NCI-H1930 (cell line): ENCODE results near the gene TNN.
A peak's percentile ranks its signal among the peaks of the same experiment; 100 is the strongest.

Source experiments
- DNase-seq, 2 experiments: peaks; one replicate each; lab custom pipeline; 2025; lab: John Stamatoyannopoulos, UW

TNN gene

GRCh38 chr1:175147569-175147968, 79.9 kb downstream of the TNN start:
- DNase-seq = no peak

GRCh38 chr1:175148068-175148467, 80.4 kb downstream of the TNN start:
- DNase-seq = no peak

GRCh38 chr1:175150596-175151319, 83.1 kb downstream of the TNN start:
- no peak for DNase-seq

GRCh38 chr1:175152006-175152652, 84.5 kb downstream of the TNN start:
- peak in 1 of 2 experiments; percentile 40 for DNase-seq

GRCh38 chr1:175154629-175155472, 87.2 kb downstream of the TNN start:
- peak in 1 of 2 experiments; percentile 28 for DNase-seq

GRCh38 chr1:175155473-175155856, 87.8 kb downstream of the TNN start:
- no peak for DNase-seq

GRCh38 chr1:175155936-175156335, 88.3 kb downstream of the TNN start:
- no peak for DNase-seq

- DNase-seq = no peak
These were observed 89.6 kb downstream of the TNN start for GRCh38 chr1:175157200-175157599.

- DNase-seq = no peak
These were observed 90.5 kb downstream of the TNN start for GRCh38 chr1:175158170-175158591.

- DNase-seq = no peak
These were observed 95.3 kb downstream of the TNN start for GRCh38 chr1:175162955-175163354.

GRCh38 chr1:175163702-175164101, 96.1 kb downstream of the TNN start:
- no peak for DNase-seq

GRCh38 chr1:175164751-175165150, 97.1 kb downstream of the TNN start:
- DNase-seq = no peak

- no peak for DNase-seq
These were observed 99.1 kb downstream of the TNN start for GRCh38 chr1:175166746-175167145.

GRCh38 chr1:175167861-175168260, 100.2 kb downstream of the TNN start:
- no peak for DNase-seq

- no peak for DNase-seq
These were observed 101.1 kb downstream of the TNN start for GRCh38 chr1:175168782-175169181.

- no peak for DNase-seq
These were observed 101.8 kb downstream of the TNN start for GRCh38 chr1:175169286-175170018.

- no peak for DNase-seq
These were observed 103.6 kb downstream of the TNN start for GRCh38 chr1:175171036-175171913.

GRCh38 chr1:175172503-175172902, 104.9 kb downstream of the TNN start:
- DNase-seq = no peak

- DNase-seq = no peak
These were observed 105.9 kb downstream of the TNN start for GRCh38 chr1:175173531-175173930.

GRCh38 chr1:175174309-175175102, 106.9 kb downstream of the TNN start:
- DNase-seq = no peak
